GM12878 (cell line): ENCODE results near the gene CDC42BPA. TPM values are rescaled to one million over a fixed set of nuclear protein-coding genes. Genes with fewer than 3 reads are reported as not detected.

Source experiments
- ATAC-seq: fragments of 200-7000 bp; cut with Tn5 transposase; 3 replicates; pipeline ENCODE4 v1.9.1; 2020; ENCODE audit warnings: mild to moderate bottlenecking, moderate library complexity
- BruUV-seq: library from RNA; stranded (reverse); fragments of 400-500 nt; replicated peaks from 2 replicates; lab custom pipeline; 2021; lab: Mats Ljungman, UMichigan
- CTCF ChIA-PET: fragments of 300-600 bp; sonication (Branson Sonifier 250); formaldehyde crosslinking; extraction: SDS; loops from one replicate; lab custom pipeline; 2021; ENCODE audit warnings: inconsistent platforms; lab: Yijun Ruan, JAX
- POLR2A ChIA-PET: fragments of 350-600 bp; formaldehyde crosslinking; extraction: SDS; loops from one replicate; lab custom pipeline; 2021; ENCODE audit warnings: inconsistent platforms; lab: Charles Lee
- RAD21 ChIA-PET: fragments of 300-600 bp; sonication (Branson Sonifier 250); formaldehyde crosslinking; loops from one replicate; lab custom pipeline; 2023; ENCODE audit warnings: antibody characterized with exemption; ENCODE audit not compliant: unreplicated experiment; lab: Charles Lee
- SMC1A ChIA-PET: fragments of 300-600 bp; sonication (Branson Sonifier 250); formaldehyde crosslinking; loops from one replicate; lab custom pipeline; 2023; ENCODE audit not compliant: unreplicated experiment, uncharacterized antibody; lab: Charles Lee
- DNase-seq: peaks from one replicate; pipeline ENCODE4 v3.0.0-alpha.2; 2011; ENCODE audit warnings: low read depth, low spot score
- FAIRE-seq: peaks from 3 replicates; lab custom pipeline; 2011; peaks lifted over from hg19 to GRCh38; lab: Jason Lieb, UNC
- H2AFZ ChIP-seq: 2 replicates; pipeline ENCODE4 v1.6.0; 2011; ENCODE audit warnings: low read depth, low read length, control low read depth; ENCODE audit not compliant: control insufficient read depth
- H3K27ac ChIP-seq: 2 replicates; pipeline ENCODE4 v1.5.1; 2011; ENCODE audit warnings: control low read depth; ENCODE audit not compliant: control insufficient read depth, insufficient read depth
- H3K27me3 ChIP-seq, 2 experiments: replicated peaks in 1 of 2; 2 replicates each; pipeline versions ENCODE4 v1.6.0 to v1.6.1; 2011; ENCODE audit warnings: low read length in 1 of 2; ENCODE audit not compliant: control insufficient read depth in 2 of 2, insufficient read depth in 2 of 2
- H3K36me3 ChIP-seq, 2 experiments: 2 replicates each; pipeline ENCODE4 v1.5.1; 2011; ENCODE audit warnings: low read length in 1 of 2; ENCODE audit not compliant: control insufficient read depth in 2 of 2, insufficient read depth in 2 of 2
- H3K4me1 ChIP-seq: 2 replicates; pipeline ENCODE4 v1.6.1; 2011; ENCODE audit warnings: mild to moderate bottlenecking, low read length, moderate library complexity, mixed read lengths; ENCODE audit not compliant: control insufficient read depth, insufficient read depth
- H3K4me2 ChIP-seq: 2 replicates; pipeline ENCODE4 v1.6.0; 2011; ENCODE audit warnings: control low read depth; ENCODE audit not compliant: control insufficient read depth, insufficient read depth
- H3K4me3 ChIP-seq: fragments of 200-600 bp; sonication (generic); 2 replicates; pipeline ENCODE4 v1.5.1; 2016
- H3K79me2 ChIP-seq: 2 replicates; pipeline ENCODE4 v1.6.0; 2011; ENCODE audit warnings: low read length; ENCODE audit not compliant: control insufficient read depth, insufficient read depth
- H3K9ac ChIP-seq: 2 replicates; pipeline ENCODE4 v1.8.0; 2011; ENCODE audit warnings: low read length, control low read depth, mixed read lengths; ENCODE audit not compliant: control insufficient read depth, insufficient read depth
- H3K9me3 ChIP-seq: replicated peaks from 3 replicates; pipeline ENCODE4 v1.5.1; 2011; ENCODE audit warnings: mild to moderate bottlenecking, low read length; ENCODE audit not compliant: control insufficient read depth, insufficient read depth
- H4K20me1 ChIP-seq: 2 replicates; pipeline ENCODE4 v1.6.0; 2011; ENCODE audit not compliant: control insufficient read depth, insufficient read depth
- ATF7 ChIP-seq: fragments of 450-650 bp; IDR thresholded peaks from 2 replicates; pipeline ENCODE4 v1.6.1; 2016; ENCODE audit warnings: low read depth, mild to moderate bottlenecking
- DPF2 ChIP-seq: fragments of 450-650 bp; IDR thresholded peaks from 2 replicates; pipeline ENCODE4 v1.6.1; 2017; ENCODE audit warnings: mild to moderate bottlenecking
- EGR1 ChIP-seq, 2 experiments: IDR thresholded peaks; 1 replicate in 1 of 2; 2 replicates in 1 of 2; pipeline ENCODE4 v1.6.1; 2011 to 2012; ENCODE audit warnings: low read depth in 2 of 2, low read length in 2 of 2, borderline replicate concordance in 1 of 2, mild to moderate bottlenecking in 1 of 2, moderate library complexity in 1 of 2
- MYC ChIP-seq: IDR thresholded peaks from 2 replicates; pipeline ENCODE4 v1.6.1; 2011; ENCODE audit warnings: mild to moderate bottlenecking, low read length, moderate library complexity, inconsistent platforms; ENCODE audit not compliant: insufficient read depth, insufficient replicate concordance, insufficient read length, severe bottlenecking
- RAD21 ChIP-seq: IDR thresholded peaks from 2 replicates; pipeline ENCODE4 v1.6.1; 2011; ENCODE audit warnings: mild to moderate bottlenecking, low read depth, low read length, moderate library complexity; ENCODE audit not compliant: insufficient read depth
- RBBP5 ChIP-seq: fragments of 200-600 bp; sonication (generic); conservative IDR thresholded peaks from 2 replicates; pipeline ENCODE4 v1.6.1; 2016
- SUPT20H ChIP-seq: IDR thresholded peaks from 2 replicates; pipeline ENCODE4 v1.6.1; 2011; ENCODE audit warnings: low read depth, mild to moderate bottlenecking, low read length, moderate library complexity, borderline replicate concordance; ENCODE audit not compliant: control insufficient read depth
- TAF1 ChIP-seq: IDR thresholded peaks from 2 replicates; pipeline ENCODE4 v1.6.1; 2011; ENCODE audit warnings: mild to moderate bottlenecking, low read depth, low read length, borderline replicate concordance
- ZNF207 ChIP-seq: fragments of 450-650 bp; IDR thresholded peaks from 2 replicates; pipeline ENCODE4 v1.6.1; 2014; ENCODE audit warnings: antibody characterized with exemption, mild to moderate bottlenecking, borderline replicate concordance
- WGBS: methylation state at CpG from one replicate; pipeline ENCODE4 v1.1.6; 2016; ENCODE audit warnings: low lambda C conversion rate; ENCODE audit not compliant: insufficient replicate concordance, insufficient coverage; ENCODE audit errors: missing lambda C conversion rate; 5-methylcytosine and 5-hydroxymethylcytosine counted together
- in situ Hi-C: fragments of 300-500 bp; cut with MboI; formaldehyde crosslinking; loops from 9 replicates; pipeline ENCODE4 v1.14.3; 2018; ENCODE audit warnings: mixed read lengths
- intact Hi-C: fragments of 100-400 bp; cut with micrococcal nuclease; formaldehyde crosslinking; loops from one replicate; pipeline ENCODE4 v1.14.2; 2022; ENCODE audit not compliant: unreplicated experiment
- polyA plus RNA-seq, 11 experiments: library from polyadenylated mRNA; depleted of rRNA in 4 of 11; unstranded in 6 of 11; stranded (reverse) in 5 of 11; fragments of >200 nt; fragmentation: Nextera tagmentation in 4 of 11; fragmentation: Illumina TruSeq in 1 of 11; extraction: Ambion mirVana in 4 of 11; extraction: Trizol in 1 of 11; gene quantifications; 1 replicate in 1 of 11; 2 replicates in 10 of 11; pipeline versions ENCODE4 v1.2.1 to v1.2.3, GENCODE V29; 2011 to 2016; ENCODE audit warnings: inconsistent platforms in 2 of 11, missing spikeins in 2 of 11, low read depth in 1 of 11
- total RNA-seq, 4 experiments: library from RNA; depleted of rRNA in 3 of 4; stranded (reverse); fragments of >200 nt in 3 of 4; fragmentation: Illumina TruSeq in 1 of 4; extraction: Trizol in 1 of 4; gene quantifications; 2 replicates each; pipeline versions ENCODE4 v1.2.1 to v1.2.3, GENCODE V29; 2013 to 2021
- TF ChIP-seq, protein P1 (sequence below): fragments of 450-650 bp; IDR thresholded peaks from 2 replicates; pipeline ENCODE4 v1.6.1; 2017; ENCODE audit warnings: borderline replicate concordance
- TF ChIP-seq, protein P2 (sequence below): fragments of 450-650 bp; IDR thresholded peaks from 2 replicates; pipeline ENCODE4 v1.6.1; 2016; ENCODE audit warnings: mild to moderate bottlenecking

CDC42BPA gene
- total and polyA plus RNA-seq, 10 of the 15 experiments (the other 5 are each of a cell fraction or from before 2014, with no cell fraction given), result 0.02 to 0.52 (median 0.10) TPM

DNA sequence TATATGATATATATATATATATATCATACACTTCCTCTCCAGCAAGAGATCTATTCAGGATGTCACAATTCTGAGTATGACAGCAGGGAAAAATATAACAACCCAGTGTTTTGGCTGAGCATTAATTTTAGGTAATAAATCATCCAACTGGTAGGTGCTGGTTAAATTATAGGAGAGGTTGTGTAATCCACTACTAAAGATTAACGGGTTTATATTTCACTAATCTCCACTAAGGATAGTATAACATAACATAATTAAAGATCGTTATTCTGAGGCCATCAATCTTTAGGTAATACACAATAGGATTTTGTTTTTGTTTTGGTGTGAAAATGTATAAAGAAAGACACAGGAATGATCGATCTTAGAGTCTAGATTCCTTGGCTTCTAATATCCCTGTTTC, 276.0 kb downstream of the CDC42BPA start:
- POLR2A ChIA-PET, result no interaction called here
- no peaks in the 10 kb centered on the region for H3K4me1 ChIP-seq
- CTCF ChIA-PET, result no interaction called here
- FAIRE-seq (no peak), ATAC-seq (no peak), DNase-seq (no peak)
- H3K4me3 ChIP-seq, result no peak overlapping the region
- H2AFZ ChIP-seq, result no peak overlapping the region
- intact Hi-C loops, result no loop called here
- no peaks in the 10 kb centered on the region for H3K79me2 ChIP-seq
- BruUV-seq, result no TSS peak
- WGBS, result 51% methylated on average over 3 of the region's 3 CpGs
- SMC1A ChIA-PET, result no interaction called here
- H3K27me3 ChIP-seq, result no peaks in the 10 kb centered on the region
- no peak overlapping the region for H3K9ac ChIP-seq
- no peak overlapping the region for H3K27ac ChIP-seq
- TF ChIP-seq, protein P1, sequence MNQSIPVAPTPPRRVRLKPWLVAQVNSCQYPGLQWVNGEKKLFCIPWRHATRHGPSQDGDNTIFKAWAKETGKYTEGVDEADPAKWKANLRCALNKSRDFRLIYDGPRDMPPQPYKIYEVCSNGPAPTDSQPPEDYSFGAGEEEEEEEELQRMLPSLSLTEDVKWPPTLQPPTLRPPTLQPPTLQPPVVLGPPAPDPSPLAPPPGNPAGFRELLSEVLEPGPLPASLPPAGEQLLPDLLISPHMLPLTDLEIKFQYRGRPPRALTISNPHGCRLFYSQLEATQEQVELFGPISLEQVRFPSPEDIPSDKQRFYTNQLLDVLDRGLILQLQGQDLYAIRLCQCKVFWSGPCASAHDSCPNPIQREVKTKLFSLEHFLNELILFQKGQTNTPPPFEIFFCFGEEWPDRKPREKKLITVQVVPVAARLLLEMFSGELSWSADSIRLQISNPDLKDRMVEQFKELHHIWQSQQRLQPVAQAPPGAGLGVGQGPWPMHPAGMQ, result no peak
- TF ChIP-seq RAD21 (no peak), ATF7 (no peak), MYC (no peak), RBBP5 (no peak), DPF2 (no peak)
- no peaks in the 10 kb centered on the region for H3K36me3 ChIP-seq
- H3K9me3 ChIP-seq, result no peaks in the 10 kb centered on the region
- no peaks in the 10 kb centered on the region for H4K20me1 ChIP-seq
- in situ Hi-C loops, result no loop called here
- no peak overlapping the region for H3K4me2 ChIP-seq
- RAD21 ChIA-PET, result no interaction called here

DNA sequence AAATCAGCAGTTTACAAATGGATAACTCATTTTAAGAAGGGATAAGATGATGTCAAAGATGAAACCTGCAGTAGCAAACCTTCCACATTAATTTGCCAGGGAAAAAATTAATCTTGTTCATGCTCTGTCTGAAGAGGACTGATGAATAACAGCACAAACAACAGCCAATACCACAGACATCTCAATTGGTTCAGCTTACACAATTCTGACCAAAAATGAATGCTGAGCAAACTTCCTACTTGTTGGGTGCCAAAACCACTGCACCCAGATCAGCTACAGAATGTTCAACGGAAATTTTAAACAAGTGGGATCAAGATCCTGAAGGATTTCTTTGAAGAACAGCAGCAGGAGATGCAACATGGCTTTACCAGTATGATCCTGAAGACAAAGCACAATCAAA, 279.9 kb downstream of the CDC42BPA start:
- in situ Hi-C loops (no loop called here), intact Hi-C loops (no loop called here)
- BruUV-seq, result no TSS peak
- Histone ChIP-seq H3K4me3 (no peak overlapping the region), H2AFZ (no peak overlapping the region), H3K9me3 (no peaks in the 10 kb centered on the region), H3K27ac (no peak overlapping the region), H3K79me2 (no peaks in the 10 kb centered on the region), H3K27me3 (no peaks in the 10 kb centered on the region), H3K4me2 (no peak overlapping the region), H3K4me1 (no peaks in the 10 kb centered on the region), H4K20me1 (no peaks in the 10 kb centered on the region), H3K36me3 (no peaks in the 10 kb centered on the region), H3K9ac (no peak overlapping the region)
- TF ChIP-seq EGR1 (IDR thresholded peaks at IDR 0.05; ENCODE audit: borderline replicate concordance in 1 of 2, low read depth in 2 of 2, low read length in 2 of 2), result no peak
- no peak for TF ChIP-seq SUPT20H
- TF ChIP-seq TAF1, result no peak
- TF ChIP-seq, protein P2, sequence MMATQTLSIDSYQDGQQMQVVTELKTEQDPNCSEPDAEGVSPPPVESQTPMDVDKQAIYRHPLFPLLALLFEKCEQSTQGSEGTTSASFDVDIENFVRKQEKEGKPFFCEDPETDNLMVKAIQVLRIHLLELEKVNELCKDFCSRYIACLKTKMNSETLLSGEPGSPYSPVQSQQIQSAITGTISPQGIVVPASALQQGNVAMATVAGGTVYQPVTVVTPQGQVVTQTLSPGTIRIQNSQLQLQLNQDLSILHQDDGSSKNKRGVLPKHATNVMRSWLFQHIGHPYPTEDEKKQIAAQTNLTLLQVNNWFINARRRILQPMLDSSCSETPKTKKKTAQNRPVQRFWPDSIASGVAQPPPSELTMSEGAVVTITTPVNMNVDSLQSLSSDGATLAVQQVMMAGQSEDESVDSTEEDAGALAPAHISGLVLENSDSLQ, result no peak
- TF ChIP-seq ZNF207, result no peak
- CTCF ChIA-PET, result interaction anchor here (0.8 kb wide), 1 partner anchor 26 kb away, joined by 3 read pairs; no protein-coding TSS in a partner anchor
- ATAC-seq (no peak), DNase-seq (no peak), FAIRE-seq (no peak)
- WGBS, result 0% methylated on average over 1 of the region's 1 CpG
- POLR2A ChIA-PET, result no interaction called here
- SMC1A ChIA-PET, result no interaction called here
- RAD21 ChIA-PET, result no interaction called here
